Measurements from ENCODE around the gene EBLN2.

The EBLN2 gene

DNA sequence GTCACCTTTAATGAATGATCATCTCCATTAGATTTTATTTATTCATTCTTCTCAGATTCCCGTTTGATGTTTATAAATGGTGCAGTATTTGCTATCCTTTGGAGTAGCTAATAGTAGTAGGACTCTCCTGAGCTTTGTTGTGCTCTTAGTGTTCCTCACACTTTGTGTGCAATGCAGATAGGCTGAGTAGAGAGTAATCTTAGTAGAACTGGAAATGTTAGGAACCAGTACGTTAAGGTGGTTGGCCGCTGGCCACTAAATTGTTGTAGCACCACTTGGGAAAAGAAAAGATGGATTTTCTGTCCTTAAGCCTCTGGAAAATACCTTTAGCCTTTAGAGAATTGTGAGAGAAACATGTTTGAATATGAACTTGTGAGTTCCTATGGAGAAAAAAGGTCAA is 19.9 kb upstream of the EBLN2 start:
- in situ Hi-C loops (cut with MboI; ENCODE audit: low pct_unique_long_range_greater_than_20kb, low sequenced_read_pairs, unreplicated experiment): no loop called here
- DNase-seq (ENCODE audit: low spot score): no peak
- TF ChIP-seq CTCF (IDR thresholded peaks at IDR 0.05; ENCODE audit: extremely low read depth, insufficient read depth, missing control alignments): no peak

GRCh38 chr3:73043414-73043813 is 18.0 kb upstream of the EBLN2 start:
- TF ChIP-seq CTCF (IDR thresholded peaks at IDR 0.05; ENCODE audit: extremely low read depth, insufficient read depth, missing control alignments): no peak
- in situ Hi-C loops (cut with MboI; ENCODE audit: low pct_unique_long_range_greater_than_20kb, low sequenced_read_pairs, unreplicated experiment): no loop called here
- no peak for DNase-seq (ENCODE audit: low spot score)

GRCh38 chr3:73045391-73045790 is 16.1 kb upstream of the EBLN2 start:
- DNase-seq (ENCODE audit: low spot score): no peak

DNA sequence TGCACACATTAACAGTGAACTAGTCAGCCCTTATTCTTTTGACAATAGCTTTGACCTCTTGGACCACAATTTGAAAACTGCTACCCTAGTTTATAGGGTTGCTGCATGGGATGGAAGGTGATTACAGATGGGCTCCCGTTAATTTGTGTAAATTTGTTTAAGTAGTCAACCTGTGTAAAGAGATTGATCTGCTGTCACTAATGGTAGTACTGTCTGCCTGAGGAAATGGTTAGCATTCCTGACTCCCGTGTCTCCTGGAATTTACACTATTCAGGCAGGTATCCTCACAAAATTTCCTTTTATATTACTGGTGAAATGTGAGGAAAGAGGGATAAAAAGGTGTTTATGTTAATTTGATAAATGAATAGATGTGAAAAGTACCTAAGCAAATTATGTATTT is 15.3 kb upstream of the EBLN2 start:
- DNase-seq (ENCODE audit: low spot score): no peak
- TF ChIP-seq CTCF (IDR thresholded peaks at IDR 0.05; ENCODE audit: extremely low read depth, insufficient read depth, missing control alignments): no peak
- in situ Hi-C loops (cut with MboI; ENCODE audit: low pct_unique_long_range_greater_than_20kb, low sequenced_read_pairs, unreplicated experiment): no loop called here

More at GRCh38 chr3:73045391-73045790, 16.1 kb upstream of the EBLN2 start:
- no peak for TF ChIP-seq CTCF (IDR thresholded peaks at IDR 0.05; ENCODE audit: extremely low read depth, insufficient read depth, missing control alignments)
- in situ Hi-C loops (cut with MboI; ENCODE audit: low pct_unique_long_range_greater_than_20kb, low sequenced_read_pairs, unreplicated experiment): no loop called here

GRCh38 chr3:73049319-73049718 is 12.1 kb upstream of the EBLN2 start:
- DNase-seq (ENCODE audit: low spot score): no peak
- in situ Hi-C loops (cut with MboI; ENCODE audit: low pct_unique_long_range_greater_than_20kb, low sequenced_read_pairs, unreplicated experiment): no loop called here
- TF ChIP-seq CTCF (IDR thresholded peaks at IDR 0.05; ENCODE audit: extremely low read depth, insufficient read depth, missing control alignments): no peak

- no peak for TF ChIP-seq CTCF (IDR thresholded peaks at IDR 0.05; ENCODE audit: extremely low read depth, insufficient read depth, missing control alignments)
- in situ Hi-C loops (cut with MboI; ENCODE audit: low pct_unique_long_range_greater_than_20kb, low sequenced_read_pairs, unreplicated experiment): no loop called here
- DNase-seq (ENCODE audit: low spot score): no peak
Observed at GRCh38 chr3:73052857-73053256, 8.6 kb upstream of the EBLN2 start.

DNA sequence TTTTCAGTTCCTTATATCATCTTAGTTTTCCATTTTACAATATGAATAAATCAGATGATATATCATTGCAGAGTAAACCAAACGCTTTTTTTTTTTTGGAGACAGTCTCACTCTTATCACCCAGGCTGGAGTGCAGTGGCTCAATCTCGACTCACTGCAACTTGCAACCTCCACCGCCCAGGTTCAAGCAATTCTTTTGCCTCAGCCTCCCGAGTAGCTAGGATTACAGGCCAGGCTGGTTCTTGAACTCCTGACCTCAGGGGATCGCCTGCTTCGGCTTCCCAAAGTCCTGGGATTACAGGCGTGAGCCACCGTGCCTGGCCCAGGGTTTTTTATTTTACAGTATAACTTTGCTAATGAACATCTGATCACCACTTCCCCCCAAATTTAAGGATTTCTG is 5.9 kb upstream of the EBLN2 start:
- TF ChIP-seq CTCF (IDR thresholded peaks at IDR 0.05; ENCODE audit: extremely low read depth, insufficient read depth, missing control alignments): no peak
- DNase-seq (ENCODE audit: low spot score): no peak
- in situ Hi-C loops (cut with MboI; ENCODE audit: low pct_unique_long_range_greater_than_20kb, low sequenced_read_pairs, unreplicated experiment): no loop called here
